ENCODE results near the gene BCLAF1.
"Not testable (repeated sequence)": the region's sequence is repeated elsewhere in the genome, so short reads cannot be mapped to it uniquely, and the experiment has no call there.

BCLAF1 gene

DNA sequence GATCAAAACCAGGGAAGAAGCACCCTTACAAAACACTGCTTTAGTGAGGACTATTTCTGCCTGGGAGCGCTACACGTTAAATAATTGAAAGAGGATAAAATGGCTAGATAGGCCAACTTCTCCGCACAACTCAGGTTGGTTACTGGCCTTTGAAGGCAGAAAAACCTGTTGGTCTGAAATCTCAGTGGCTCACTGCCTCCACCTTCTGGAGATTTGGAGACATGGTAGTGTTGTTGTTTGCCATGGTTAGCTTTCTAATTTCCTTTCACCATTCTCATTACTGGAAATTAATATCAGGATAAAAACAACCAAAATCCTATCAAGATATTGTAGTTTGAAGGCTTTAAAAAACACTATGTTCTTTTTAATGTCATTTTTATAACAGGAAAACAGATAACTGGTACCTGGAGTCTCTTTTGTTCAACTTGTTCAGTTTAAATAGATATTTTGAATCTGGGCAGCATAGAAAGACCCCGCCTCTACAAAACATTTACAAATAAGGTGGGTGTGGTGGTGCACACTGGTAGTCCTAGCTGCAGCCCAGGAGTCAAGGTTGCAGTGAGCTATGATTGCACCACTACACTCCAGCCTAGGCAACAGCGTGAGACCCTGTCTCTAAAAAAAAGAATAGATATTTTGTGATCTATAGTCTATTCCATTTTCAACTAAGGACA is 27.5 kb upstream of the BCLAF1 start:
- in situ Hi-C loops (cut with HindIII; ENCODE audit: low pct_ligation_motif_present, low sequenced_read_pairs), result no loop called here

DNA sequence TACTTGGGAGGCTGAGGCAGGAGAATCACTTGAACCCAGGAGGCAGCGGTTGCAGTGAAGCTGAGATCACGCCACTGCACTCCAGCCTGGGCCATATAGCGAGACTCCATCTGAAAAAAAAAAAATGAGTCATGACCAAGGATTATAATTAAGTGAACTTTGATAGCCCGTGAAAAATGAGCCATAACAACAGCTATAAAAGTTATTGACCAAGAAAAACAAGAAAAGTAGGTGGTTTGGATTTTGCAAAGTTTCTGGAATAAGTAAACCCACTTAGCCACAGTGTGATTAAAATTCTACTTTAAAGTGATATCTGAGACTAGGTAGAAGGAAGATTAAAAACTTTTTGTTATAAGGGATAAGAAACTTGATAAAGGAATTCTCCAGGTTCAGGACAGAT is 25.9 kb upstream of the BCLAF1 start:
- Histone ChIP-seq H3K27ac (no peak overlapping the region), H3K27me3 (replicated peaks) (no peaks in the 10 kb centered on the region), H3K4me3 (ENCODE audit: low read depth, low read length) (no peak overlapping the region), H3K36me3 (replicated peaks) (no peaks in the 10 kb centered on the region)
- DNase-seq, result no peak
- TF ChIP-seq, protein P1, sequence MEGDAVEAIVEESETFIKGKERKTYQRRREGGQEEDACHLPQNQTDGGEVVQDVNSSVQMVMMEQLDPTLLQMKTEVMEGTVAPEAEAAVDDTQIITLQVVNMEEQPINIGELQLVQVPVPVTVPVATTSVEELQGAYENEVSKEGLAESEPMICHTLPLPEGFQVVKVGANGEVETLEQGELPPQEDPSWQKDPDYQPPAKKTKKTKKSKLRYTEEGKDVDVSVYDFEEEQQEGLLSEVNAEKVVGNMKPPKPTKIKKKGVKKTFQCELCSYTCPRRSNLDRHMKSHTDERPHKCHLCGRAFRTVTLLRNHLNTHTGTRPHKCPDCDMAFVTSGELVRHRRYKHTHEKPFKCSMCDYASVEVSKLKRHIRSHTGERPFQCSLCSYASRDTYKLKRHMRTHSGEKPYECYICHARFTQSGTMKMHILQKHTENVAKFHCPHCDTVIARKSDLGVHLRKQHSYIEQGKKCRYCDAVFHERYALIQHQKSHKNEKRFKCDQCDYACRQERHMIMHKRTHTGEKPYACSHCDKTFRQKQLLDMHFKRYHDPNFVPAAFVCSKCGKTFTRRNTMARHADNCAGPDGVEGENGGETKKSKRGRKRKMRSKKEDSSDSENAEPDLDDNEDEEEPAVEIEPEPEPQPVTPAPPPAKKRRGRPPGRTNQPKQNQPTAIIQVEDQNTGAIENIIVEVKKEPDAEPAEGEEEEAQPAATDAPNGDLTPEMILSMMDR (IDR thresholded peaks at IDR 0.05; ENCODE audit: low read depth, low read length, missing control alignments), result no peak
- in situ Hi-C loops (cut with HindIII; ENCODE audit: low pct_ligation_motif_present, low sequenced_read_pairs), result no loop called here

More for the DNA sequence above, 27.5 kb upstream of the BCLAF1 start:
- no peak overlapping the region for H3K27ac ChIP-seq
- peak; percentile 51 for DNase-seq
- H3K4me3 ChIP-seq (ENCODE audit: low read depth, low read length), result no peak overlapping the region
- H3K27me3 ChIP-seq (replicated peaks), result no peaks in the 10 kb centered on the region
- TF ChIP-seq, protein P1 (IDR thresholded peaks at IDR 0.05; ENCODE audit: low read depth, low read length, missing control alignments), result peak; percentile 86
- no peaks in the 10 kb centered on the region for H3K36me3 ChIP-seq (replicated peaks)

DNA sequence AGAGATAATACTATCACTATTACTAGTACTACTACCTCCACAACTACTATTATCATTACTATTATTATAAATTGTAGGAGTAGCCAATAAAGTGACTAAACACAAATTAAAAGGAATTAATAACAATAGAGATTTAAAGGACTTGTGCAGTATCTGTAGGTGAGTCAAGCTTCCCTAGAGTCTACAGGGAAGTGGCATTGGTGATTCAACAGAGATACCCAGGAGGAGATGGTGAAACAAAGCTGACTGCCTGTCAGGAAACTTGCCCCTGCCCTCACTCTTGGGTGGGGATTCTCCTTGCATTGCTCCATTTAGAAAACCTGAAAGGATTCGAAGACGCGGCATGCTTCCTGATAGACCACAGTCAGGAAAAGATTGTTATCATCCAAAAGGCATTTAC is 23.3 kb upstream of the BCLAF1 start:
- H3K27ac ChIP-seq, result no peak overlapping the region
- DNase-seq, result no peak
- no peaks in the 10 kb centered on the region for H3K36me3 ChIP-seq (replicated peaks)
- no peaks in the 10 kb centered on the region for H3K27me3 ChIP-seq (replicated peaks)
- TF ChIP-seq, protein P1 (IDR thresholded peaks at IDR 0.05; ENCODE audit: low read depth, low read length, missing control alignments), result no peak
- H3K4me3 ChIP-seq (ENCODE audit: low read depth, low read length), result no peak overlapping the region
- in situ Hi-C loops (cut with HindIII; ENCODE audit: low pct_ligation_motif_present, low sequenced_read_pairs), result no loop called here

DNA sequence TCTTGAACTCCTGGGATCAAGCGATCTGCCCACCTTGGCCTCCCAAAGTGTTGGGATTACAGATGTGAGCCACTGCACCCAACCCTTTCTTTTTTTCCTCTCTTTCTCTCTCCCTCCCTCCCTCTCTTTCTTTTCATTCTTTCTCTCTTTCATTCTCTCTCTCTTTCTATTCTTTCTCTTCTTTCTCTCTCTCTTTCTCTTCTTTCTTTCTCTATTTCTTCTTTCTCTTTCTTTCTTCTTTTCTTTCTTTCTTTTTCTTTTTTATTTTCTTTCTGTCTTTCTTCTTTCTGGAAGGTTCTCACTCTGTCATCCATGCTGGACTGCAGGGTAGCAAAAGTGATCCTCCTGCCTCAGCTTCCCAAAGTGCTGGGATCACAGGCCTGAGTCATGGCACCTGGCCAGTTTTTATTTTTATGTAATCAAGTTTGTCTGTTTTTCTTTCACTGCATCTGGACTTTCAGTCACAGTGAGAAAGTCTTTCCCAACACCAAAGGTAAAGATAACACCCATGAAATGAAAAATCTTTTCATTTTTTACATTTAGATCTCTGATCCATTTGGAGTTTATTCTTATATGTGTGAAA is 20.2 kb upstream of the BCLAF1 start:
- in situ Hi-C loops (cut with HindIII; ENCODE audit: low pct_ligation_motif_present, low sequenced_read_pairs), result no loop called here
- Histone ChIP-seq H3K27me3 (replicated peaks) (no peaks in the 10 kb centered on the region), H3K4me3 (ENCODE audit: low read depth, low read length) (no peak overlapping the region), H3K27ac (no peak overlapping the region), H3K36me3 (replicated peaks) (no peaks in the 10 kb centered on the region)
- DNase-seq, result no peak
- TF ChIP-seq, protein P1 (IDR thresholded peaks at IDR 0.05; ENCODE audit: low read depth, low read length, missing control alignments), result no peak

DNA sequence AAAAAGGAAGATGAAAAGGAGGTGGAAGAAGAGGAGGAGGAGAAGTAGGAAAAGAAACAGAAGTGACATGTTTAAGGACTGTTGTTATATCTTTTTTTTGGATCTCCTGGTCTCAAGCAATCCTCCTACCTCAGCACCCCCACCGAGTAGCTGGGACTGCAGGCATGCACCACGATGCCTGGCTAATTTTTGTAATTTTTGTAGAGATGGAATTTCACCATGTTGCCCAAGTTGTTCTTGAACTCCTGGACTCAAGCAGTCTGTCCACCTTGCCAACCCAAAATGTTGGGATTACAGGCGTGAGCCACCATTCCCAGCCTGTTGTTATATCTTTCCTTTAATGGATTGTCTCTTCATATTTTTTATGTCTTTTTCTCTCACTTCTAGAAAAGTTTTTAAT is 19.5 kb upstream of the BCLAF1 start:
- Histone ChIP-seq H3K27me3 (replicated peaks) (no peaks in the 10 kb centered on the region), H3K36me3 (replicated peaks) (no peaks in the 10 kb centered on the region), H3K4me3 (ENCODE audit: low read depth, low read length) (no peak overlapping the region), H3K27ac (no peak overlapping the region)
- DNase-seq, result no peak
- in situ Hi-C loops (cut with HindIII; ENCODE audit: low pct_ligation_motif_present, low sequenced_read_pairs), result no loop called here
- TF ChIP-seq, protein P1 (IDR thresholded peaks at IDR 0.05; ENCODE audit: low read depth, low read length, missing control alignments), result no peak

DNA sequence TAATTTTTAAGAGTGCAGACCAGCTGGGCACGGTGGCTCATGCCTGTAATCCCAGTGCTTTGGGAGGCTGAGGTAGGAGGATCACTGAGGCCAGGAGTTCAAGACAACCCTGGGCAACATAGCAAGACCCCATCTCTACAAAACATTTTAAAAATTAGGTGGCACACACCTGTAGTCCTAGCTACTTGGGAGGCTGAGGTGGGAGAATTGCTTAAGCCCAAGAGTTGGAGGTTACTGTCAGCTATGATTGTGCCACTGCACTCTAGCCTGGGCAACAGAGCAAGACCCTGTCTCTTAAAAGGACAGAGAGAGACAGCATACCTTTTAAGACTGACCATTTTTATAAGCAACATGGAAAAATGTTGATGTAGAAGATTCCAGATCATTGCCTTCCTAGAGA is 18.8 kb upstream of the BCLAF1 start:
- H3K27me3 ChIP-seq (replicated peaks); DNase-seq; H3K36me3 ChIP-seq (replicated peaks); in situ Hi-C loops (cut with HindIII; ENCODE audit: low pct_ligation_motif_present, low sequenced_read_pairs); H3K27ac ChIP-seq; H3K4me3 ChIP-seq (ENCODE audit: low read depth, low read length): not testable (repeated sequence)
